H9 (cell line): ENCODE results near the gene KLK10. TPM values are rescaled to one million over a fixed set of nuclear protein-coding genes. Genes with fewer than 3 reads are reported as not detected.

Experiments used
- DNase-seq: peaks from one replicate; pipeline ENCODE4 v3.0.0-alpha.2; 2017
- H2AFZ ChIP-seq: one replicate; pipeline ENCODE4 v1.6.1; 2013; ENCODE audit warnings: mild to moderate bottlenecking, low read length, control low read depth, moderate library complexity
- H2AK5ac ChIP-seq: 2 replicates; pipeline ENCODE4 v1.6.1; 2013; ENCODE audit warnings: low read length, control low read depth, mixed read lengths; ENCODE audit not compliant: insufficient read length
- H2BK120ac ChIP-seq: one replicate; pipeline ENCODE4 v1.6.1; 2013; ENCODE audit warnings: low read depth, mild to moderate bottlenecking, low read length, control low read depth, inconsistent platforms; ENCODE audit not compliant: poor library complexity, severe bottlenecking
- H2BK12ac ChIP-seq: 2 replicates; pipeline ENCODE4 v1.6.1; 2013; ENCODE audit warnings: low read length, control low read depth, mixed read lengths, low read depth; ENCODE audit not compliant: insufficient read length
- H2BK15ac ChIP-seq: 2 replicates; pipeline ENCODE4 v1.6.1; 2013; ENCODE audit warnings: low read depth, low read length, control low read depth
- H2BK20ac ChIP-seq: one replicate; pipeline ENCODE4 v1.6.1; 2013; ENCODE audit warnings: low read depth, mild to moderate bottlenecking, low read length, control low read depth, inconsistent platforms; ENCODE audit not compliant: poor library complexity, severe bottlenecking
- H2BK5ac ChIP-seq: 2 replicates; pipeline ENCODE4 v1.6.1; 2013; ENCODE audit warnings: low read length, control low read depth, mixed read lengths; ENCODE audit not compliant: insufficient read length
- H3K14ac ChIP-seq: 2 replicates; pipeline ENCODE4 v1.6.1; 2013; ENCODE audit warnings: low read length, control low read depth; ENCODE audit not compliant: insufficient read depth
- H3K18ac ChIP-seq: 2 replicates; pipeline ENCODE4 v1.6.1; 2013; ENCODE audit warnings: low read depth, mild to moderate bottlenecking, mixed read lengths, low read length, control low read depth; ENCODE audit not compliant: insufficient read length
- H3K23ac ChIP-seq: 2 replicates; pipeline ENCODE4 v1.6.1; 2013; ENCODE audit warnings: low read length, control low read depth, mixed read lengths, low read depth; ENCODE audit not compliant: insufficient read length
- H3K23me2 ChIP-seq: 2 replicates; pipeline ENCODE4 v1.6.1; 2013; ENCODE audit warnings: low read depth, mild to moderate bottlenecking, mixed read lengths, low read length, control low read depth; ENCODE audit not compliant: insufficient read length, poor library complexity, severe bottlenecking
- H3K27ac ChIP-seq: 2 replicates; pipeline ENCODE4 v1.5.1; 2013; ENCODE audit warnings: low read length, control low read depth, mixed read lengths, low read depth; ENCODE audit not compliant: insufficient read length
- H3K27me3 ChIP-seq: 2 replicates; pipeline ENCODE4 v1.6.1; 2013; ENCODE audit warnings: low read length, control low read depth, inconsistent platforms; ENCODE audit not compliant: insufficient read depth
- H3K4ac ChIP-seq: 2 replicates; pipeline ENCODE4 v1.6.1; 2013; ENCODE audit warnings: low read depth, mild to moderate bottlenecking, control low read depth, inconsistent platforms, low read length, moderate library complexity
- H3K4me1 ChIP-seq: 2 replicates; pipeline ENCODE4 v1.6.1; 2013; ENCODE audit warnings: low read length, control low read depth, inconsistent platforms; ENCODE audit not compliant: insufficient read depth
- H3K4me2 ChIP-seq: 2 replicates; pipeline ENCODE4 v1.6.1; 2013; ENCODE audit warnings: low read length, control low read depth, mixed read lengths; ENCODE audit not compliant: insufficient read length, insufficient read depth
- H3K56ac ChIP-seq: 2 replicates; pipeline ENCODE4 v1.6.1; 2013; ENCODE audit warnings: low read depth, mild to moderate bottlenecking, mixed read lengths, low read length, control low read depth; ENCODE audit not compliant: insufficient read length
- H3K79me1 ChIP-seq: 2 replicates; pipeline ENCODE4 v1.6.1; 2013; ENCODE audit warnings: low read depth, mild to moderate bottlenecking, moderate library complexity, low read length, control low read depth, inconsistent platforms; ENCODE audit not compliant: insufficient read depth, poor library complexity, severe bottlenecking
- H3K79me2 ChIP-seq: 2 replicates; pipeline ENCODE4 v1.6.1; 2013; ENCODE audit warnings: low read length, control low read depth, inconsistent platforms; ENCODE audit not compliant: insufficient read depth
- H3K9ac ChIP-seq: 2 replicates; pipeline ENCODE4 v1.6.1; 2013; ENCODE audit warnings: low read length, control low read depth, mixed read lengths; ENCODE audit not compliant: insufficient read length; ENCODE audit errors: extremely low read depth
- H3K9me3 ChIP-seq: one replicate; pipeline ENCODE4 v1.6.1; 2013; ENCODE audit warnings: low read depth, low read length, inconsistent platforms; ENCODE audit not compliant: control insufficient read depth
- H3T11ph ChIP-seq: one replicate; pipeline ENCODE4 v1.6.1; 2013; ENCODE audit warnings: mild to moderate bottlenecking, low read length, control low read depth, inconsistent platforms
- H4K20me1 ChIP-seq: one replicate; pipeline ENCODE4 v1.6.1; 2013; ENCODE audit not compliant: control insufficient read depth, insufficient read length, insufficient read depth
- H4K5ac ChIP-seq: 2 replicates; pipeline ENCODE4 v1.6.1; 2013; ENCODE audit warnings: low read depth, mild to moderate bottlenecking, mixed read lengths, low read length, control low read depth; ENCODE audit not compliant: insufficient read length
- H4K8ac ChIP-seq: replicated peaks from 2 replicates; pipeline ENCODE4 v1.6.1; 2013; ENCODE audit warnings: low read length, control low read depth, mixed read lengths, low read depth; ENCODE audit not compliant: insufficient read length
- H4K91ac ChIP-seq: 2 replicates; pipeline ENCODE4 v1.6.1; 2013; ENCODE audit warnings: low read depth, mild to moderate bottlenecking, moderate library complexity, mixed read lengths, low read length, control low read depth; ENCODE audit not compliant: insufficient read length
- H3K27ac Mint-ChIP-seq, 3 experiments: 2 replicates in 2 of 3; 3 replicates in 1 of 3; pipeline ENCODE4 v1.8.0; 2020 to 2021; ENCODE audit warnings: mixed read lengths in 3 of 3, mild to moderate bottlenecking in 1 of 3, moderate library complexity in 1 of 3
- H3K27me3 Mint-ChIP-seq: 2 replicates; pipeline ENCODE4 v1.8.0; 2021; ENCODE audit warnings: low read depth, mild to moderate bottlenecking, moderate library complexity, mixed read lengths
- H3K36me3 Mint-ChIP-seq, 3 experiments: 2 replicates in 2 of 3; 3 replicates in 1 of 3; pipeline ENCODE4 v1.8.0; 2020 to 2021; ENCODE audit warnings: low read depth in 3 of 3, mixed read lengths in 3 of 3; ENCODE audit not compliant: insufficient read depth in 1 of 3
- H3K4me1 Mint-ChIP-seq, 2 experiments: 2 replicates each; pipeline ENCODE4 v1.8.0; 2020; ENCODE audit warnings: mixed read lengths in 2 of 2
- H3K4me3 Mint-ChIP-seq, 2 experiments: 2 replicates in 1 of 2; 3 replicates in 1 of 2; pipeline ENCODE4 v1.8.0; 2020 to 2021; ENCODE audit warnings: mild to moderate bottlenecking in 2 of 2, mixed read lengths in 2 of 2, moderate library complexity in 1 of 2
- H3K9me3 Mint-ChIP-seq, 2 experiments: 2 replicates in 1 of 2; 3 replicates in 1 of 2; pipeline ENCODE4 v1.8.0; 2020; ENCODE audit warnings: mild to moderate bottlenecking in 2 of 2, mixed read lengths in 2 of 2, moderate library complexity in 1 of 2
- CTCF ChIP-seq: fragments of 200-600 bp; sonication (generic); conservative IDR thresholded peaks from 3 replicates; pipeline ENCODE4 v1.8.0; 2021; ENCODE audit warnings: antibody characterized with exemption, mild to moderate bottlenecking
- WGBS: extraction: QIAGEN DNeasy Blood & Tissue Kit; methylation state at CpG from one replicate; pipeline ENCODE4 v1.1.7; 2013; ENCODE audit warnings: missing lambda C conversion rate, low lambda C conversion rate, mixed read lengths; ENCODE audit not compliant: insufficient read length; ENCODE audit errors: extremely low coverage; 5-methylcytosine and 5-hydroxymethylcytosine counted together
- long read RNA-seq: library from polyadenylated mRNA; unstranded; transcript quantifications from one replicate; pipeline ENCODE4 v2.0.0, GENCODE V29; 2020
- total RNA-seq: library from RNA; stranded (reverse); gene quantifications from 2 replicates; pipeline ENCODE4 v1.2.1, GENCODE V29; 2021

The KLK10 gene
- 1.3 and 1.4 TPM in 2 replicates for total RNA-seq
- long read RNA-seq, partial matches to known transcripts, result 1 of 1 reads
- long read RNA-seq, other reads (novel, unspliced or antisense), result 0 of 1 reads

GRCh38 chr19:51019544-51019925 lies at the start of gene KLK10:
Gene KLK10, minus strand, starts transcription at chr19:51019709. Its CDS starts 579 bp downstream, at chr19:51019130.
- Histone ChIP-seq H4K20me1 (no peaks in the 10 kb centered on the region), H3K56ac (no peak within 1 kb of the TSS), H4K91ac (no peak within 1 kb of the TSS), H3K23me2 (peaks cover 16% of the 10 kb centered on the region), H3K23ac (no peak within 1 kb of the TSS), H3K4me1 (no peaks in the 10 kb centered on the region), H3K14ac (no peak within 1 kb of the TSS; the same call in 1 of the 2 replicates), H2AFZ (no peak within 1 kb of the TSS), H3K27ac (no peak within 1 kb of the TSS), H2BK5ac (no peak within 1 kb of the TSS), H3K79me2 (no peaks in the 10 kb centered on the region), H3T11ph (no peak within 1 kb of the TSS), H3K9ac (no peak within 1 kb of the TSS), H3K27me3 (no peaks in the 10 kb centered on the region; the same call in 1 of the 2 replicates), H3K79me1 (no peaks in the 10 kb centered on the region), H2BK15ac (no peak within 1 kb of the TSS), H4K5ac (no peak within 1 kb of the TSS), H3K4me2 (peak within 1 kb of the TSS; percentile 79), H2BK12ac (no peak within 1 kb of the TSS), H4K8ac (no peak within 1 kb of the TSS), H3K18ac (no peak within 1 kb of the TSS), H3K9me3 (no peaks in the 10 kb centered on the region), H2BK120ac (no peak within 1 kb of the TSS), H2BK20ac (no peak within 1 kb of the TSS), H3K4ac (no peak within 1 kb of the TSS), H2AK5ac (no peak within 1 kb of the TSS)
- Mint-ChIP-seq H3K27me3 (peaks cover 69% of the 10 kb centered on the region), H3K4me1 (peaks cover 17 to 33% of the 10 kb centered on the region in 2 experiments), H3K27ac (peak within 1 kb of the TSS in 1 of 3 experiments; percentile 2; a peak in 2 of 7 replicates), H3K4me3 (peak within 1 kb of the TSS; percentile 55 to 89), H3K36me3 (peaks cover 0 to 2% (median 0%) of the 10 kb centered on the region in 3 experiments; a peak in 2 of 7 replicates), H3K9me3 (peaks cover 0 to 13% of the 10 kb centered on the region in 2 experiments; a peak in 4 of 5 replicates)
- no CpG with 5 or more reads among the region's 14 CpGs for WGBS
- TF ChIP-seq CTCF, result no peak
- no peak for DNase-seq
